NOMO-1 treated with DMSO at 0.1 percent for 48 hours (cell line): Measurements from ENCODE around the gene NLRP2B.
"Not testable (repeated sequence)": the region's sequence is repeated elsewhere in the genome, so short reads cannot be mapped to it uniquely, and the experiment has no call there.

Experiments used
- DNase-seq: peaks from one replicate; lab custom pipeline; 2025; ENCODE audit not compliant: unreplicated experiment; lab: John Stamatoyannopoulos, UW

NLRP2B gene

GRCh38 chrX:57680160-57680559 is at the start of gene NLRP2B:
Gene NLRP2B, minus strand, starts transcription at chrX:57680260.
- DNase-seq = no peak

DNA sequence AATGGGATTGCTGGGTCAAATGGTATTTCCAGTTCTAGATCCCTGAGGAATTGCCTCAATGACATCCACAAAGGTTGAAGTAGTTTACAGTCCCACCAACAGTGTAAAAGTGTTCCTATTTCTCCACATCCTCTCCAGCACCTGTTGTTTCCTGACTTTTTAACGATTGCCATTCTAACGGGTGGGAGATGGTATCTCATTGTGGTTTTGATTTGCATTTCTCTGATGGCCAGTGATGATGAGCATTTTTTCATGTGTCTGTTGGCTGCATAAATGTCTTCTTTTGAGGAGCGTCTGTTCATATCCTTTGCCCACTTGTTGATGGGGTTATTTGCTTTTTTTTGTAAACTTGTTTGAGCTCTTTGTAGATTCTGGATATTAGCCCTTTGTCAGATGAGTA is 45.9 kb upstream of the NLRP2B start:
- DNase-seq = not testable (repeated sequence)

- DNase-seq = no peak
Observed at GRCh38 chrX:57681341-57681740, 1.3 kb upstream of the NLRP2B start.

DNA sequence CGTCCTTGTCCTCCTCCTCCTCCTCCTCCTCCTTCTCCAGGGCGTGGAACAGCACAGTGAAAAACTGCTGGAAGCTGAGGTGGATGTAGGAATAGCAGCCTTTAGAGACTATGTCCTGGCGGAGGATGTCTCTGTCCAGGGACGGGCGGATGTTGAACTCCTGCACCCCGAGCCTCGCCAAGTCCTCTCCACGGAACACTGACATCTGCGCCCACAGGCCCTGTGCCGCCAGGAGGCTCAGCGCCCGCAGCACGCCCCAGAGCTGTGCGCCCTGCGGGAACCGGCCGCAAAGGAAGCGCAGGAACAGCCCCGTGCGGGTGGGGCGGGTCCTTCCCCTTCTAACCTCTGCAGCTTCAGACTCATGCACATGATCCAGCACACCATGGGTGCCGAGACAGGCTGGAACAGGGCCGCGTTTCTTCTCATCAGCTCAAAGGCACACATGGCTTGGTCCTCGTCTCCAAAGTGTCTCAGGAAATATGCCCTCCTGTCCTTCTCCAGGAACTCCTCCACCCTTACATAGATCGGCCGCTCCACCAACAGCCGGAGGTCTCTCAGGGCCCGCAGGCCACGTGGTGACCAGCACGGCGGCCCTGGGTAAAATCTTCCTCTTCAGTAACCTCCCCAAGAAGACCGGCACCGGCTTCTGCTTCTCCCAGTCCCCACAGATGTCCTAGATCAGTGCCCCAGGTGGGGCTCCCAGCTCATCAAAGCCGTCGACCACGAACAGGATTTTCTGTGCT is 1.2 kb downstream of the NLRP2B start:
- no peak for DNase-seq

GRCh38 chrX:57677132-57677858 is 2.8 kb downstream of the NLRP2B start:
- DNase-seq = no peak

GRCh38 chrX:57675320-57675719 is 4.7 kb downstream of the NLRP2B start:
- no peak for DNase-seq

DNA sequence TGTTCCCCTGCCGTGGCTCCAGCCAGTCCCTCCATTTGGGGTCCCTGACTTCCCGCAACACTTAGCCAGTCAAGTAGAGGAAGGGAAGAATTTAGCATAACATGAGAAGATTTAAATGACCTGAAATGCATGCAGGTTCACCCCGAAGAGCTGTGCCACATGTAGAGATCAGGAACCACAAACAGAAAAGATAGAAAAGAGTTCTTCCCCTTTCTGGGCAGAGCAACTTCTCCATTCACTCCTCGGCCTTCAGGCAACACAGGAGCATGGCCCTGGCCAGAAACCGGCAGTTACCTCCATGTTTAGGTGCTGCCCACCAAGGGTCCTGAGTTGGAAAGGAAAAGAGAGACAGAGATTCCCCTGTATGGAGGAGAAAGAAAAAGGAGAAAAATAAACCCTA is 5.2 kb downstream of the NLRP2B start:
- DNase-seq = no peak

DNA sequence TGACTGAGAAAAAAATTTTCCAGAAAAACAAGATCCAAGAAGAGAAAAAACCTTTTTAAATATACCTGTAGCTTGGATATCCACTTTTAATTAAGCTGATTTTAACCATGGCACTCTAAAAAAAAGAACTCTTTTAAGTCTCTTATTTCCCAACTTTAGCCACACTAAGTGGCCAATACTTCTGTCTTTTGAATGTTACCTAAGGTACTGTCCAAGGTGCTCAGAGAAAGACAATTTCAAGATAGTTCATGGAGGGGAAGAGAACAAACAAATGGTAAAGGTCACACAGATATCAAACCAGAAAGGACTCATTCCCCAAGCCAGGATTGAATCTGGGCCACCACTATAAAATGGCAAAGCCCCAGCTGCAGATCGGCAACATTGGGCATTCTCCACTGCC is 10.1 kb downstream of the NLRP2B start:
- no peak for DNase-seq

- no peak for DNase-seq
Observed at GRCh38 chrX:57667010-57667409, 13.1 kb downstream of the NLRP2B start.

DNA sequence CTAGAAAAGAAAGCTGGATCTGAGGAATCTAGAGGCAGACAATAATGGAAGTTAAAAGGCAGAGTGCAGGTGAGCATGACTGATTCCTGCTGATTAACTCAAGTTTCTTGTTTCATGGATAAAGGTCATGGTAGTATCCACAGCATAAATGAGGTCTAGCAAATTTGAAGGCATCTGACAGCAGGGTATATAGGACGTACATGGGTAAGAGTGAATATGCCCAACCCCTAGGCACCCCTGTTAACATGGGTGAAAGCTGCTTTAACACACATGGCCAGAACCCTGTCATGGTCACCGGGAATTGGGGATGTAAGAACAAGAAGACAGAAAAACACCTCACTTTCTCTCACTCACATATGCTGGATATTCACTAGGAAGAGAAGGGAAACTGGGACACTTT is 25.0 kb downstream of the NLRP2B start:
- no peak for DNase-seq

- DNase-seq = no peak
Observed at GRCh38 chrX:57652705-57653104, 27.4 kb downstream of the NLRP2B start.

DNA sequence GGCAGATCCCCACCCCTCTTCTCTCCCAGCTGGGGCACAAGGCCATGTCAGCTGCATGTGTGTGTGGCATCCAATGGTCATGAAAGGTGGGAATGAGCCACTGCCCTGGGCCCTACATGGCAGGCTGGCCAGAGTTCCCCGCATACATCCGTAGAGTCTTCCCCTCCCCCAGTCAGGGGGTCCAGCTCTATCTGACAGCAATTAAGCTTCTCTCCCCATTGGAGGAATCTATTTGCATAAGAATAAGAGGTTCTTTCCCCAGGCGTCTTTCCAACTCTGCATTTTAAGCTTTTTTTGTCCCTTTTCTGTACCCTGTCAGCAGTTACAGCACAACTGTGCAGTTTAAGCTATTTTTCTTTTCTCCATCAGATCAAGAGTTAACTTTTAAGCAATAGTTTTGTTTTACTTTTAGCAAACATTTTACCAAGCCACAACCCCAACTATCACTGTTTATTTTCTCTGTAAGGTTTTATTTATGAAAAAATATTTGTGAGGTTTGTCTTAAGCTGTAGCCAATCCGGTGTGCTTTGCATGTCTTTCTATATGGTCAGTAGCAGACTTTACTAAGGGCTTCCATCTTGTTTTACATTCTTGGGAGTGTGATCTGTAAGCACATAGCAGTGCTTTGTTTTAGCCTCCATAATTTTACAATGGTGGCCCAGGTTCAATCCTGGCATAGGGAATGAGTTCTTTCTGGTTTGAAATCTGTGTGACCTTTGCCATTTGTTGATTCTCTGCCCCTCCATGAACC is 28.7 kb downstream of the NLRP2B start:
- no peak for DNase-seq

GRCh38 chrX:57647020-57647419 is 33.0 kb downstream of the NLRP2B start:
- DNase-seq = no peak

- no peak for DNase-seq
Observed at GRCh38 chrX:57643698-57644097, 36.4 kb downstream of the NLRP2B start.

GRCh38 chrX:57641338-57641737 is 38.7 kb downstream of the NLRP2B start:
- no peak for DNase-seq

DNA sequence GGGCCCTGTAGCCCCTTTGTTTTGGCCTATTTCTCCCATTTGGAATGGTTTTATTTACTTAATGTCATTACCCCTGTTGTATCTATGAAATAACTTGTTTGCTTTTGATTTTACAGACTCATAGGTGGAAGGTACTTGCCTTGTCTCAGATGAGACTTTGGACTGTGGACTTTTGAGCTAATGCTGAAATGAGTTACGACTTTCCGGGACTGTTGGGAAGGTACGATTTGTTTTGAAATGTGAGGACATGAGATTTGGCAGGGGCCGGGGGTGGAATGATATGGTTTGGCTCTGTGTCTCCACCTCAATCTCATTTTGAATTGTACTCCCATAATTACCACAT is 39.4 kb downstream of the NLRP2B start:
- no peak for DNase-seq

- DNase-seq = not testable (repeated sequence)
Observed at GRCh38 chrX:57629438-57629837, 50.6 kb downstream of the NLRP2B start.
